ENCODE results near the gene LAMA4.

Gene LAMA4

GRCh38 chr6:112081569-112081968 lies 172.8 kb downstream of the LAMA4 start:
- no peak for TF ChIP-seq CTCF (IDR thresholded peaks at IDR 0.05; ENCODE audit: insufficient read depth, low read depth, low read length, missing control alignments)
- no peak overlapping the region for H3K4me3 ChIP-seq (ENCODE audit: low read length)
- no peak for DNase-seq (ENCODE audit: low read depth)

GRCh38 chr6:112066606-112067005 lies 187.8 kb downstream of the LAMA4 start:
- no peak for DNase-seq (ENCODE audit: low read depth)

GRCh38 chr6:112065426-112065986 lies 188.9 kb downstream of the LAMA4 start:
- TF ChIP-seq CTCF (IDR thresholded peaks at IDR 0.05; ENCODE audit: insufficient read depth, low read depth, low read length, missing control alignments), result no peak
- no peak for DNase-seq (ENCODE audit: low read depth)
- no peak overlapping the region for H3K4me3 ChIP-seq (ENCODE audit: low read length)

More at GRCh38 chr6:112066606-112067005, 187.8 kb downstream of the LAMA4 start:
- no peak overlapping the region for H3K4me3 ChIP-seq (ENCODE audit: low read length)
- no peak for TF ChIP-seq CTCF (IDR thresholded peaks at IDR 0.05; ENCODE audit: insufficient read depth, low read depth, low read length, missing control alignments)

GRCh38 chr6:112062966-112063365 lies 191.4 kb downstream of the LAMA4 start:
- no peak overlapping the region for H3K4me3 ChIP-seq (ENCODE audit: low read length)
- no peak for TF ChIP-seq CTCF (IDR thresholded peaks at IDR 0.05; ENCODE audit: insufficient read depth, low read depth, low read length, missing control alignments)
- no peak for DNase-seq (ENCODE audit: low read depth)

- no peak for TF ChIP-seq CTCF (IDR thresholded peaks at IDR 0.05; ENCODE audit: insufficient read depth, low read depth, low read length, missing control alignments)
- peak; percentile 15 for DNase-seq (ENCODE audit: low read depth)
- H3K4me3 ChIP-seq (ENCODE audit: low read length), result no peak overlapping the region
These were observed 192.8 kb downstream of the LAMA4 start for GRCh38 chr6:112061605-112062004.

All from epithelial cell of esophagus (primary cell).